Fibroblast of the aortic adventitia (primary cell): ENCODE results near the gene TRAFD1. TPM values are rescaled to one million over a fixed set of nuclear protein-coding genes. Genes with fewer than 3 reads are reported as not detected.

Source experiments
- DNase-seq: peaks from one replicate; pipeline ENCODE4 v3.0.0-alpha.2; 2010; ENCODE audit warnings: low read depth
- H3K4me3 ChIP-seq: 2 replicates; pipeline ENCODE4 v1.5.1; 2011; ENCODE audit warnings: low read depth, mild to moderate bottlenecking, control low read depth, low read length, moderate library complexity
- total RNA-seq: library from RNA; depleted of rRNA; stranded (reverse); fragments of >200 nt; gene quantifications from 2 replicates; pipeline ENCODE4 v1.2.3, GENCODE V29; 2012; ENCODE audit warnings: low replicate concordance
- TF ChIP-seq, protein P1 (sequence below): IDR thresholded peaks from 2 replicates; pipeline ENCODE4 v1.5.1; 2011; ENCODE audit warnings: mild to moderate bottlenecking, low read length, control low read depth, inconsistent platforms; ENCODE audit not compliant: insufficient read depth

TRAFD1 gene
- total RNA-seq, 1 donor: 36.5 TPM

DNA sequence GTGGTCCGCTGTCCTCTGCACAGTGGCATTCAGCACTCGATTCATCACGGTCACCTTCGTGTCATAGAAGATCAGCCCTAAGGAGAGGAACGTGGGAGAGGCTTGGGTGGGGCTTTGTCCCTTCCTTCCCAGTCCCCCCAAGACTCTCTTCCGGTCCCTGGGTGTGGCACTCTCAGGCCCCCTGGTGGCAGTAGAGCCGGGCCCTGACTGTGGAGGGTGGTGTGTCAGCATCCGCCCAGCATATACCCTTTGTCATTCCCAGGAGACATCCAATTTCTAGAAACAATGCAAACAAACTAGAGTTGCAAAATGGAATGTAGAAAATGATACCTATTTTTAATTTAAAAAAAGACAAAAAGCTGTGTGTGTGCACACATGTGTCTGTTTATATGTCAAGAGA lies 45.0 kb downstream of the TRAFD1 start:
- H3K4me3 ChIP-seq: no peak overlapping the region
- TF ChIP-seq, protein P1, sequence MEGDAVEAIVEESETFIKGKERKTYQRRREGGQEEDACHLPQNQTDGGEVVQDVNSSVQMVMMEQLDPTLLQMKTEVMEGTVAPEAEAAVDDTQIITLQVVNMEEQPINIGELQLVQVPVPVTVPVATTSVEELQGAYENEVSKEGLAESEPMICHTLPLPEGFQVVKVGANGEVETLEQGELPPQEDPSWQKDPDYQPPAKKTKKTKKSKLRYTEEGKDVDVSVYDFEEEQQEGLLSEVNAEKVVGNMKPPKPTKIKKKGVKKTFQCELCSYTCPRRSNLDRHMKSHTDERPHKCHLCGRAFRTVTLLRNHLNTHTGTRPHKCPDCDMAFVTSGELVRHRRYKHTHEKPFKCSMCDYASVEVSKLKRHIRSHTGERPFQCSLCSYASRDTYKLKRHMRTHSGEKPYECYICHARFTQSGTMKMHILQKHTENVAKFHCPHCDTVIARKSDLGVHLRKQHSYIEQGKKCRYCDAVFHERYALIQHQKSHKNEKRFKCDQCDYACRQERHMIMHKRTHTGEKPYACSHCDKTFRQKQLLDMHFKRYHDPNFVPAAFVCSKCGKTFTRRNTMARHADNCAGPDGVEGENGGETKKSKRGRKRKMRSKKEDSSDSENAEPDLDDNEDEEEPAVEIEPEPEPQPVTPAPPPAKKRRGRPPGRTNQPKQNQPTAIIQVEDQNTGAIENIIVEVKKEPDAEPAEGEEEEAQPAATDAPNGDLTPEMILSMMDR: peak; percentile 51
- DNase-seq: peak; percentile 22

- no peak for DNase-seq
- TF ChIP-seq, protein P1: no peak
- H3K4me3 ChIP-seq: no peak overlapping the region
Measured at GRCh38 chr12:112170971-112171596, 45.7 kb downstream of the TRAFD1 start.

DNA sequence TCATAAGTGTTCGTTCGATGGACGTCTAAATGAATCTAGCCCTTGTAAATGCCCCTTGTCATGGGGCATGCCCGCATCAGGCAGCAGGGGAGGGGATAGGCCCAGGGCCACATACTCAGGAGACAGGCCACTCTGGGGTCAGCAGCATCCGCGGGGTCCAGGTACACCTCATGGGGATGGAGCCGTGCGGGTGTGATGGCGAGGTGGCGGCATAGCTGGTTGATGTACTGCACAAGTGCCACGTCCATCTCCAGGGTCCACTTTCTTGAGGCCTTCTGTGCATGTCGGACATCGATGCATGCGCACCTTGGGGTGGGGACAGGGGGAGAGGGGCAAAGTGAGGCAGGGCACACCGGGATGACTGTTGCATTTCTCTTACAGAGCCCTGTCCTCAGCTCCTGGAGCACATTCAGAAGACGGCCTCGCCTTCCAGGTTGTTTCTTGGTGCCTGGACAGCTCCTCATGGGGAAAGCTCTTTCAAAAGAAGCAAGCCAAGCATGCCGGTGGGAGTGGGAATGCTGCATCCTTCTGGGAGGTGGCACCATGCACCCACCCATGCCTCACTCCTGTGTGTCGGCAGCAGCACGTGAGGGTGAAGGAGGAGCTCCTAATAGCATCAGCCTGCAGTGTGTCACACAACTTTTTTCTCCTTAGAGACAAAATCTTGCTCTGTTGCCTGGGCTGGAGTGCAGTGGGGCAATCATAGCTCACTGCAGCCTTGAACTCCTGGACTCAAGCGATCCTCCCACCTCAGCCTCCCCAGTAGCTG lies 47.4 kb downstream of the TRAFD1 start:
- TF ChIP-seq, protein P1: no peak
- no peak for DNase-seq
- no peak overlapping the region for H3K4me3 ChIP-seq

DNA sequence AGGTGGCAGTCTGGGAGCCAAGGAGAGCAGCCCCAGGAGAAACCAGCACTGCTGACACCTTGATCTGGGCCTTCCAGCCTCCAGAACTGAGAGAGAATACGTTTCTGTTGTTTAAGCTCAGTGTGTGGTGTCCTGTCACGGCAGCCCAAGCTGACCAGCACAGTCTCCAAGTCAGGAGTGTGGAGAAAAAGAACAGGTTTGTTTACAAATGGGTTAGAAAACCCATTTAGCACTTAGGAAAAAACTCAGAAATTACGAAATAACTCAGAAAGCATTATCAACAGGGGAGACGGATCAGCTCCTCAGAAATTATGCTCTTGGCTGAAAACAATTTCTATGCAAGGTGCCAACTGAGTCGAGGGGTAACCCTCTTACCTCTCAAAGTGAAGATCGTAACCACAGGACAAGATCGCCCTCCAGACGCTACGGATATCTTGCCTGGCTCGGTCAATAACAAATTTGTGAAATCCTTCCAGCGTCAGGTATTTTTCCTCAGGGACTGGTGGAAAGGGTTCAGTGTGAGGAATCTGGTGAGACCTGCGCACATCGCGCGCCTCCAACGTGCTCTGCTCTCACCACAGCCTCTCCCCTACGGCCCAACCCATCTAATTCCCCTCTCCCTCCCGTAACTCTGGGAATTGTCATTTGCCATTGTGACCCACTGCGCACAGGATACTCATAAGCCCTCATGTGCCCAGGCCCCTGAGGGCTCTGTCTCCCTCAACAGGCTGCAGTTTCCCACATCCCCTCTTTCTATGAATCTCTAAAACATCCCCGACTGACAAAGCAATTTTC lies 50.2 kb downstream of the TRAFD1 start:
- H3K4me3 ChIP-seq: no peak overlapping the region
- no peak for DNase-seq
- TF ChIP-seq, protein P1: no peak

DNA sequence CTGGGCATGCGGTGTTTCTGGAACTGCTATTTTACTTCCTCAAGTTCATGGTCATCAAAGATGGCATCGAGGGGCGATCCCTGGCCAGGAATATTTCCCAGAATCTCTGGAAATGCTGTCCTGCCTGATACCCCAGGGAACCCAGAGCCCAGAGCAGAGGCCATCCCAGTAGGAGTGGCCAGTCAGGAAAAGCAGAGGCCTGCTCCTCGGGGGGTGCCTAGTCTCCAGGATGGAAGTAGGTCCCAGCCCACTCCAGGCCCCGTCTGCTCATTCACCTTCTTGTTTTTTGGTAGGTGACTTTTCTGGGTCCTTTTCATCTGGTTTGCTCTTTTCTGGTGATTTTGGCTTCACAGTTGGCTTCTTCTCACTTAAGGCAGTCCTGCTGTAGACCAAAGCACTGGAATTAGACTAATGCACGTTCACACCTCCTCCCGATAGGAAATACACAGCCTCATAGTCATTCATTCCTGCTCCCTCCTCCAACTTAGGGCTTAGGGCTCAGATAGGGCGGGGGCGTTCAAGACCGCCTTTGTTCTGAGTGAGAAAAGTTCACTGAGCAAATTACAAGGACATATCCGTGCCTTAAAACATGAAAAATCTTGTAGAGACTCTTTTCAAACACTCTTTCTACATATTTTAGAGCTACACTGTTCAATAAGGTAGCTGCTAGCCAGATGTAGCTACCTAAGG lies 51.1 kb downstream of the TRAFD1 start:
- DNase-seq: no peak
- TF ChIP-seq, protein P1: no peak
- no peak overlapping the region for H3K4me3 ChIP-seq

DNA sequence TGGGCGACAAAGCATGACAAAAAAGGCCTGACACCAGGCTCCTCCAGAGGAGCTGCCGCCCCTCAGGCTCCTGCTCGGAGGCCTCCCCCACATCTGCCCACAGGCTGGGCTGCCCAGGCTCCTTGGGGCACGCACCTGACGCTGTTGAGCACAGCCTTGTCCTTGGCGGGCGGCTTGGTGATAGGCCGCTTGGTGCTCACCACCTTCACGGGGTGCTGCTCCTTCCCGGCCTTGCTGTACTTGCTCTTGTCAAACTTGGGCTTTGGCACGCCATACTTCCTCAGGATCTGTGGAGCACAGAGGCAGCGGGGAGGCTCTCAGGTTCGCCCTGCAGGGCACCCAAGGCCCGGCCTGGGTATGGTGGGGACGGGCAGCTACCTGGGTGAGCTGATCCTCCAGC lies 53.4 kb downstream of the TRAFD1 start:
- no peak overlapping the region for H3K4me3 ChIP-seq
- TF ChIP-seq, protein P1: no peak
- no peak for DNase-seq
